Measurements from ENCODE around the gene UBE2F. TPM values are rescaled to one million over a fixed set of nuclear protein-coding genes. Genes with fewer than 3 reads are reported as not detected.

The UBE2F gene
- total and polyA plus RNA-seq, 2 of the 4 experiments (the other 2 are of a cell fraction): 44.6 to 59.8 TPM

DNA sequence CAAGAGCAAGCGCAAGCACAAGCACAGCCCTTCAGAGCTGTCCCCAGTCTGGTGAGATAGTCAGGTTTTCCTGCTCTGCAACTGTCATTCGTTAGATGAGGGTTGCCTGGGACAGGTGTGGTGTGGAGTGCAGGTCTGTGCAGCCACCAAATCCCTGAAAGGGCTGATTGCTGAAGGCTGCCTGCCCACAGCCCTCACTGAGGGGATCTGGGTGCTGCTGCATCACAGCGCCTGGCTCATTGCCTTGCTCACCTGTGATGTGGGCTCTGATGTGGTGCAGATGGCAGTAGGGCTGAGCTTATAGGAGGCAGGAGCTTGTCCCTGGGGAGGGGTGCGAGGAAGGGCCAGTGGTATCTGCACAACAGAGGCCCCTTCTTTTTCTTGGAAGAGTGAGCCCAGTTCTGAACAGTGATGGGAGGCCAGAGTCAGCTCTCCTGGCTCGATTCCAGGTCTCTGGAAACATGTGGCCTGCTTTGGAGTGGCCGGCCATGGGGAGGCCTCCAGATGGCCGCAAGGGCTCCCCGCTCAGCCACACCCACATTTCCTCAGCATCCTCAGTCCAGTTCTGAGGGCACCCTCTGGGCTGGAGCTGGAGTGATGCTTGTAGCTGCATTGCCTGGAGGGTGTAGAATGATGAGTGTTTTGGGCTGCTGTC, 11.4 kb downstream of the UBE2F start:
- in situ Hi-C loops (cut with MboI; ENCODE audit: low sequenced_read_pairs): no loop called here
- intact Hi-C loops (cut with micrococcal nuclease): no loop called here
- H3K18ac ChIP-seq (ENCODE audit: low read depth, low read length): no peak overlapping the region
- no peak overlapping the region for H3K27ac ChIP-seq (ENCODE audit: insufficient read depth, low read length)
- H2AK9ac ChIP-seq (replicated peaks; ENCODE audit: low read depth, low read length, poor library complexity): no peak overlapping the region
- ATAC-seq (ENCODE audit: low read depth) (peak; percentile 64), DNase-seq (peak; percentile 30)
- no peak overlapping the region for H2BK15ac ChIP-seq (ENCODE audit: low read depth, low read length)
- H3K4me3 ChIP-seq (ENCODE audit: insufficient read depth, low read depth, low read length): no peak overlapping the region
- H4K8ac ChIP-seq (ENCODE audit: low read depth in 2 of 2, low read length in 2 of 2): no peak overlapping the region
- peaks cover 71% of the 10 kb centered on the region for H4K20me1 ChIP-seq (ENCODE audit: insufficient read depth, low read length)
- H3K27me3 ChIP-seq (ENCODE audit: control insufficient read depth, insufficient read depth, low read length): no peaks in the 10 kb centered on the region
- H3K36me3 ChIP-seq (ENCODE audit: control insufficient read depth, insufficient read depth, low read length): peaks cover 29% of the 10 kb centered on the region
- H3K9me3 ChIP-seq (ENCODE audit: control insufficient read depth, insufficient read depth, low read length): no peaks in the 10 kb centered on the region
- no peak overlapping the region for H3K4ac ChIP-seq (ENCODE audit: low read depth, low read length)
- no peak overlapping the region for H3K4me2 ChIP-seq (ENCODE audit: low read depth, low read length)
- no peak overlapping the region for H3K9ac ChIP-seq (ENCODE audit: low read depth, low read length)
- H2AK5ac ChIP-seq (ENCODE audit: low read depth, low read length): no peak overlapping the region
- no TSS peak for BruUV-seq (replicated peaks)
- peaks cover 5% of the 10 kb centered on the region; the same call in 1 of the 2 replicates for H3K4me1 ChIP-seq (ENCODE audit: control insufficient read depth, insufficient read depth, low read length)
- no peak overlapping the region for H2BK120ac ChIP-seq (ENCODE audit: low read depth, low read length)
- no peak overlapping the region for H2BK5ac ChIP-seq (ENCODE audit: low read depth, low read length, poor library complexity, severe bottlenecking)
- H3K23ac ChIP-seq (ENCODE audit: low read depth, low read length): no peak overlapping the region
- no peak for TF ChIP-seq FOS (IDR thresholded peaks at IDR 0.05; ENCODE audit: low read depth, low read length)
- TF ChIP-seq MXI1 (IDR thresholded peaks at IDR 0.05; ENCODE audit: borderline replicate concordance, low read depth, low read length): peak; percentile 51; the same call in 1 of the 2 replicates
- no peak overlapping the region for H4K91ac ChIP-seq (ENCODE audit: insufficient read depth, low read depth, low read length)
- ChIA-PET POLR2A (ENCODE audit: unreplicated experiment) (no interaction called here), CTCF (interaction anchor here (0.6 kb wide), 1 partner anchor 9 kb away, joined by 3 read pairs; no protein-coding TSS in a partner anchor)
- peaks cover 63 to 93% of the 10 kb centered on the region in 2 experiments for H3K79me1 ChIP-seq (ENCODE audit: low read depth in 1 of 2, low read length in 2 of 2)
- no peak overlapping the region for H3K14ac ChIP-seq (replicated peaks; ENCODE audit: low read depth, low read length)
- no peak overlapping the region for H3K56ac ChIP-seq (ENCODE audit: extremely low read depth, insufficient read depth, low read length)
- dilution Hi-C loops (cut with HindIII; ENCODE audit: low sequenced_read_pairs, unreplicated experiment): no loop called here
- H3K9me1 ChIP-seq (ENCODE audit: insufficient read depth, low read length): peaks cover 45% of the 10 kb centered on the region
- H2AFZ ChIP-seq (replicated peaks; ENCODE audit: low read length, poor library complexity): no peak overlapping the region
- WGBS, 2 experiments (ENCODE audit: extremely low coverage in 2 of 2, insufficient read length in 1 of 2): 80% methylated on average over 2 of the region's 8 CpGs; no CpG with 5 or more reads in 1 of the 2 experiments
- no peak overlapping the region for H4K5ac ChIP-seq (ENCODE audit: low read depth, low read length)
- no peak overlapping the region for H2BK20ac ChIP-seq (ENCODE audit: low read depth, low read length)
